KMS-11 (cell line): ENCODE results near the gene DAPP1.

Experiments
- H2AFZ ChIP-seq: fragments of 200-600 bp; sonication (generic); 2 replicates; pipeline ENCODE4 v1.6.1; 2016; ENCODE audit warnings: antibody characterized with exemption, mixed run types, low read depth
- H3K27ac ChIP-seq: fragments of 200-600 bp; sonication (generic); 2 replicates; pipeline ENCODE4 v1.6.1; 2016; ENCODE audit warnings: mild to moderate bottlenecking, mixed run types
- H3K27me3 ChIP-seq: fragments of 200-600 bp; sonication (generic); 2 replicates; pipeline ENCODE4 v1.6.1; 2017; ENCODE audit warnings: mild to moderate bottlenecking, low read depth, mixed run types, moderate library complexity; ENCODE audit not compliant: insufficient read depth
- H3K36me3 ChIP-seq: fragments of 200-600 bp; sonication (generic); 2 replicates; pipeline ENCODE4 v1.6.1; 2017; ENCODE audit warnings: mild to moderate bottlenecking, mixed run types; ENCODE audit not compliant: insufficient read depth
- H3K4me1 ChIP-seq: fragments of 200-600 bp; sonication (generic); 2 replicates; pipeline ENCODE4 v1.6.1; 2016; ENCODE audit warnings: mild to moderate bottlenecking, low read depth, mixed run types; ENCODE audit not compliant: poor library complexity, severe bottlenecking
- H3K4me2 ChIP-seq: fragments of 200-600 bp; sonication (generic); 2 replicates; pipeline ENCODE4 v1.7.0; 2016; ENCODE audit warnings: mild to moderate bottlenecking, mixed run types
- H3K4me3 ChIP-seq: fragments of 200-600 bp; sonication (generic); IDR thresholded peaks from 2 replicates; pipeline ENCODE4 v1.6.1; 2017; ENCODE audit warnings: low read depth, low read length, mixed read lengths; ENCODE audit not compliant: insufficient read depth
- H3K79me2 ChIP-seq: fragments of 200-600 bp; sonication (generic); 2 replicates; pipeline ENCODE4 v1.6.1; 2016; ENCODE audit warnings: low read depth, mixed run types; ENCODE audit not compliant: insufficient read depth
- H3K9ac ChIP-seq: fragments of 200-600 bp; sonication (generic); 2 replicates; pipeline ENCODE4 v1.6.1; 2016; ENCODE audit warnings: mild to moderate bottlenecking, mixed run types
- H4K20me1 ChIP-seq: fragments of 200-600 bp; sonication (generic); 2 replicates; pipeline ENCODE4 v1.6.1; 2016; ENCODE audit warnings: mild to moderate bottlenecking, mixed run types; ENCODE audit not compliant: insufficient read depth
- CTCF ChIP-seq: fragments of 200-600 bp; sonication (generic); conservative IDR thresholded peaks from 2 replicates; pipeline ENCODE4 v1.6.1; 2017; ENCODE audit warnings: low read depth, mild to moderate bottlenecking, antibody characterized with exemption, low read length, moderate library complexity, mixed read lengths

The DAPP1 gene

GRCh38 chr4:99838927-99839326 lies 22.3 kb downstream of the DAPP1 start:
- H4K20me1 ChIP-seq, result no peaks in the 10 kb centered on the region
- no peaks in the 10 kb centered on the region for H3K79me2 ChIP-seq
- no peaks in the 10 kb centered on the region for H3K36me3 ChIP-seq
- no peak overlapping the region for H3K27ac ChIP-seq
- no peak overlapping the region for H3K9ac ChIP-seq
- H3K4me1 ChIP-seq, result no peaks in the 10 kb centered on the region
- no peak overlapping the region for H2AFZ ChIP-seq
- no peak for TF ChIP-seq CTCF
- H3K4me3 ChIP-seq, result no peak overlapping the region
- H3K4me2 ChIP-seq, result no peak overlapping the region
- no peaks in the 10 kb centered on the region for H3K27me3 ChIP-seq

DNA sequence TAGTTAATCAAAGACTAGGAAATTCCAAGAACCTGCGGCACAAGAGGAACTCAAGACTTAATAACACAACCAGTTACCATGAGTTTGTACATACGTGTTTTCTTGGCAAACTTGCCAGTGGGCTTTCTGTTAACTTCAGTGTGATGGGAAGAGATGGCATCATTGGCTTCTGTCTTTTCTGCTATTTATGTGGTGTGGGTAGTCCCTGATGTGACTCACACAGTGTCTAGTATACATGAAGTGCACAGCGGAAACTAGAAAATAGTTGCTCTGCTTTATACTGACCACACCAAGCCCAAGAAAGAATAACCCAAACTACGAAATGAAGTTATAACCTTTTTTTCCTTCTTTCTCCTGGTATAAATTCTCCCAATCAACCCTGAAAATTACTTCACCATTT lies 24.5 kb downstream of the DAPP1 start:
- Histone ChIP-seq H4K20me1 (no peaks in the 10 kb centered on the region), H3K4me2 (no peak overlapping the region), H3K36me3 (no peaks in the 10 kb centered on the region), H3K79me2 (no peaks in the 10 kb centered on the region), H3K27me3 (no peaks in the 10 kb centered on the region), H3K4me3 (no peak overlapping the region), H3K4me1 (no peaks in the 10 kb centered on the region), H3K27ac (no peak overlapping the region), H3K9ac (no peak overlapping the region), H2AFZ (no peak overlapping the region)
- TF ChIP-seq CTCF, result no peak

DNA sequence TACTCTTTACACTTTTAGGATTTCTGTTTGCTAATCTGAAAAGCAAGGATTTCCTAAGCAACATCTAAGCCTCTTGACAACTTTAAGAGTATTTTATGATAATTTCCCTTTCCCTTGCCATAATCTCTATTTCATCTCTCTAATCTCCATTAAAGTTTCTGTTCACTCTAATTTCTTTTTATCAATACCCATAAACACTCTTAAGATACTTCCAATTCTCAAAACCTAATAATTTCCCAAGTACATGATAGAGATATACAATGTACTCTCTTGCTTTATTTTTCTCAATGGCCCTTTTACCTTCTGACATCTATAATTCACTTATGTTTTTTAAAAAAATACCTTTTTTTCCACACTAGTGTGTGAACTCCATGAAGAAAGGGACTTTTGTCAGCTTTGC lies 26.8 kb downstream of the DAPP1 start:
- Histone ChIP-seq H3K4me3 (no peak overlapping the region), H3K27me3 (no peaks in the 10 kb centered on the region), H4K20me1 (no peaks in the 10 kb centered on the region), H3K4me2 (no peak overlapping the region), H3K79me2 (no peaks in the 10 kb centered on the region), H3K9ac (no peak overlapping the region), H3K27ac (no peak overlapping the region), H2AFZ (no peak overlapping the region), H3K4me1 (peaks cover 3% of the 10 kb centered on the region), H3K36me3 (no peaks in the 10 kb centered on the region)
- TF ChIP-seq CTCF, result no peak

GRCh38 chr4:99844048-99844447 lies 27.4 kb downstream of the DAPP1 start:
- Histone ChIP-seq H3K4me1 (peaks cover 3% of the 10 kb centered on the region), H4K20me1 (no peaks in the 10 kb centered on the region), H3K27me3 (no peaks in the 10 kb centered on the region), H2AFZ (no peak overlapping the region), H3K27ac (no peak overlapping the region), H3K9ac (no peak overlapping the region), H3K4me3 (no peak overlapping the region), H3K4me2 (no peak overlapping the region), H3K79me2 (no peaks in the 10 kb centered on the region), H3K36me3 (no peaks in the 10 kb centered on the region)
- no peak for TF ChIP-seq CTCF

GRCh38 chr4:99845179-99845578 lies 28.6 kb downstream of the DAPP1 start:
- peaks cover 3% of the 10 kb centered on the region for H3K4me1 ChIP-seq
- H3K27ac ChIP-seq, result no peak overlapping the region
- no peaks in the 10 kb centered on the region for H3K27me3 ChIP-seq
- no peak overlapping the region for H3K4me2 ChIP-seq
- no peaks in the 10 kb centered on the region for H3K36me3 ChIP-seq
- no peak overlapping the region for H3K9ac ChIP-seq
- H3K79me2 ChIP-seq, result no peaks in the 10 kb centered on the region
- no peak overlapping the region for H2AFZ ChIP-seq
- no peak overlapping the region for H3K4me3 ChIP-seq
- no peaks in the 10 kb centered on the region for H4K20me1 ChIP-seq
- no peak for TF ChIP-seq CTCF
